ENCODE data around the gene TSPAN5.

DNA sequence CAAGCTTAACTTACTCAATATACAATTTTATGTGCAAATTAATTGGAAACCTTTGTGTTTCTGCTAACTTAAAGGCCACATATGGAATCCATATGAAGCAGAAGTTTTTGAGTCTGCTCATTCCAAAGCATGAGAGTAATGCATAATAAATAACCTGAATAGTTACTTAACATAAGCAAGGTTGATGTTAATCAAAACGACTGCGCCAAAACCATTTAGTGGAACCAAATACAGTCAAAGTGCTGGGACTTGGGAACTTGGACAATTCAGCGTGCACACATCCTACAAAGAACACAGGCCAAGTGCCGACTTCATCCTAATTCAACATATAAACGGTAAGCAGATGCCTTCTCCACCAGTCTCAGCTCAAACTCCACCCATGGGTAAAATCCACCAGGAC lies 17.0 kb downstream of the TSPAN5 start:
- TF ChIP-seq, protein P1, sequence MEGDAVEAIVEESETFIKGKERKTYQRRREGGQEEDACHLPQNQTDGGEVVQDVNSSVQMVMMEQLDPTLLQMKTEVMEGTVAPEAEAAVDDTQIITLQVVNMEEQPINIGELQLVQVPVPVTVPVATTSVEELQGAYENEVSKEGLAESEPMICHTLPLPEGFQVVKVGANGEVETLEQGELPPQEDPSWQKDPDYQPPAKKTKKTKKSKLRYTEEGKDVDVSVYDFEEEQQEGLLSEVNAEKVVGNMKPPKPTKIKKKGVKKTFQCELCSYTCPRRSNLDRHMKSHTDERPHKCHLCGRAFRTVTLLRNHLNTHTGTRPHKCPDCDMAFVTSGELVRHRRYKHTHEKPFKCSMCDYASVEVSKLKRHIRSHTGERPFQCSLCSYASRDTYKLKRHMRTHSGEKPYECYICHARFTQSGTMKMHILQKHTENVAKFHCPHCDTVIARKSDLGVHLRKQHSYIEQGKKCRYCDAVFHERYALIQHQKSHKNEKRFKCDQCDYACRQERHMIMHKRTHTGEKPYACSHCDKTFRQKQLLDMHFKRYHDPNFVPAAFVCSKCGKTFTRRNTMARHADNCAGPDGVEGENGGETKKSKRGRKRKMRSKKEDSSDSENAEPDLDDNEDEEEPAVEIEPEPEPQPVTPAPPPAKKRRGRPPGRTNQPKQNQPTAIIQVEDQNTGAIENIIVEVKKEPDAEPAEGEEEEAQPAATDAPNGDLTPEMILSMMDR (IDR thresholded peaks at IDR 0.05), result no peak
- TF ChIP-seq POLR2A (IDR thresholded peaks at IDR 0.05), result no peak

Data from suprapubic skin (tissue), 3 donors.